Right cardiac atrium (tissue), 5 donors: ENCODE results near the gene THSD7B. TPM values are rescaled to one million over a fixed set of nuclear protein-coding genes. Genes with fewer than 3 reads are reported as not detected.
A peak's percentile ranks its signal among the peaks of the same experiment; 100 is the strongest.

Experiments used
- ATAC-seq, 2 donors: fragments of 200-7000 bp; cut with Tn5 transposase; one replicate each; pipeline versions ENCODE4 v1.8.0 to v1.9.1; 2020; ENCODE audit warnings: moderate library complexity in 2 of 2, mild to moderate bottlenecking in 1 of 2
- DNase-seq, 3 donors: peaks; one replicate each; pipeline ENCODE4 v3.0.0-alpha.2; 2020
- H3K27ac ChIP-seq: one replicate; pipeline ENCODE4 v1.5.1; 2013; ENCODE audit warnings: mild to moderate bottlenecking, low read length, control low read depth, moderate library complexity
- H3K27me3 ChIP-seq: one replicate; pipeline ENCODE4 v1.6.1; 2013; ENCODE audit not compliant: control insufficient read depth, insufficient read depth
- H3K4me1 ChIP-seq: one replicate; pipeline ENCODE4 v1.6.1; 2013; ENCODE audit warnings: low read length; ENCODE audit not compliant: control insufficient read depth, insufficient read depth
- H3K4me3 ChIP-seq: one replicate; pipeline ENCODE4 v1.5.1; 2013; ENCODE audit warnings: low read length, control low read depth
- H3K9me3 ChIP-seq: one replicate; pipeline ENCODE4 v1.6.1; 2013; ENCODE audit warnings: low read length; ENCODE audit not compliant: control insufficient read depth
- WGBS: extraction: QIAGEN DNeasy Blood & Tissue Kit; methylation state at CpG from one replicate; pipeline ENCODE4 v1.1.7; 2013; 5-methylcytosine and 5-hydroxymethylcytosine counted together
- intact Hi-C, 4 donors: fragments of 100-400 bp; cut with DNase I; formaldehyde crosslinking; loops; one replicate each; pipeline versions ENCODE4 v1.11.0 to v1.14.0; 2022 to 2023
- polyA plus RNA-seq: library from polyadenylated mRNA; stranded (reverse); fragments of 200-250 nt; gene quantifications from one replicate; pipeline ENCODE4 v1.2.3, GENCODE V29; 2013
- total RNA-seq, 4 donors: library from RNA; stranded (reverse); fragmentation: NEBNext Ultra II Directional; extraction: Animal tissue kit (Norgen Biotek cat#: 25700); gene quantifications; one replicate each; pipeline ENCODE4 v1.2.1, GENCODE V29; 2021
- donor health status: healthy with polysubstance abuse.
- donor health status: DM: no; HTN: yes; CAD: no.
- donor health status: DM: no; HTN: no; CAD: no.
- donor health status: DM: no; HTN: yes; CAD: no; lungs with severe emphysema.
- donor health status: DM: yes; HTN: yes; CAD: no.

Gene THSD7B
- total and polyA plus RNA-seq, 5 donors, result 0.14 to 0.76 (median 0.19) TPM

DNA sequence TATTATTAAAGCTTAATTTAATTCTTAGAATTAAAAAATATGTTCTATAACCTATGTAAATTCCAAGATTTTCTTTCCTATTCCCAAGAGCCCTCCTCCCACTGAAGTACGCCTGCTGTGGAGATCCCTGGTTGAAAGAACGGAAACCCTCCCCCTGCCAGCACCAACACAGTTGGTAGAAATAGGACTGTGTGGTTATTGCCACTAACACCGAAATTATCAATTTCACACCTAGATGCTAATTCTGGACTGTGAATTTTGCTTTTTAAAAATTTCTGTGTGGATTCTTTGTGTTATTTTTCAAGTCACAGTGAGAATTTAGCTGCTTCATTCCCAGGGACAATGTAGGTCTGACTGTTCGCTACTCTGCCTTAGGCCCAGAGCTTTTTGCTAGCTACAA is 893.1 kb downstream of the THSD7B start:
- 84% methylated on average over 4 of the region's 4 CpGs for WGBS
- intact Hi-C loops, result no loop called here
- Histone ChIP-seq H3K27ac (no peak overlapping the region), H3K4me3 (no peak overlapping the region), H3K27me3 (no peaks in the 10 kb centered on the region), H3K9me3 (no peaks in the 10 kb centered on the region), H3K4me1 (no peaks in the 10 kb centered on the region)
- ATAC-seq (no peak), DNase-seq (no peak)

DNA sequence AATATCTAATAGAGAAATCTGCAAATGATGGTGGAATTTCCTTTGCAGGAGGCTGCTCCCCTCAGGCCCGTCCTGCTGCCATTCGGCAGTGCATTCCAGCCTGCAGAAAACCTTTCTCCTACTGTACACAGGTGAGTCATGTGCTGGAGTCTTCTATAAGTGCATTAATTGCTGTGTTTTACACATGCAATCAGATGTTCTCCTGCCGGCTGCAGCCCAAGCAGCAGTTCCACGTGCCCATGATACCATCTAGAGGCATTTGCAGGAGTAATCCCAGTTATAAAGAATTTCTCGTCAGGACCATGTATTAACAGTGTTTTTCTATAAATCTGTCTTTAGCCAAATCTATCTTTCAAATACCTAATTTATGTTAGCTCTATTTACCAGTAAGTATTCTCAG is 894.3 kb downstream of the THSD7B start:
- Histone ChIP-seq H3K27ac (no peak overlapping the region), H3K4me3 (no peak overlapping the region), H3K4me1 (no peaks in the 10 kb centered on the region), H3K27me3 (no peaks in the 10 kb centered on the region), H3K9me3 (no peaks in the 10 kb centered on the region)
- 63% methylated on average over 5 of the region's 5 CpGs for WGBS
- intact Hi-C loops, result no loop called here
- DNase-seq, result peak in 2 of 3 donors; percentile 9 to 33
- ATAC-seq, result no peak

DNA sequence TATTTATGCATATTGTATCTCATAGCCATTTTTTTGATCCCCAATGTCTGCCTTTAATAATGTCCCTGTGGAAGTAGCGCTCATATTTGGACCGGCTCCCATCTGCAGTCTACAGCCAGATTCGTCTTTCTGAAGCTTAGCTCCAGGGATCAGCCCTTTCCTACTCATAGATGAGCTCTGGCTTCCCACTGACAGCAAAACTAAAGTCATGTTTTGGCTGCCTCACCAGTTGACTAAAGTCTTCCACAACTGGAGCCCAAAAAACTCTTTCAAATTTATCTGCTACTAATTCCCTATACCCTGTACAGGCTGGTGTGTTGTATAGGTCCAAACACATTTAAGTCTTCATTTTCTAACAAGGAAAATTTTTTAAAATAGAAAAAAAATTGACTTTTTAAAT is 904.8 kb downstream of the THSD7B start:
- Histone ChIP-seq H3K27ac (no peak overlapping the region), H3K4me3 (no peak overlapping the region), H3K27me3 (no peaks in the 10 kb centered on the region), H3K4me1 (peaks cover 2% of the 10 kb centered on the region), H3K9me3 (no peaks in the 10 kb centered on the region)
- intact Hi-C loops, result no loop called here
- 71% methylated on average over 3 of the region's 3 CpGs for WGBS
- no peak for ATAC-seq
- DNase-seq, result no peak

DNA sequence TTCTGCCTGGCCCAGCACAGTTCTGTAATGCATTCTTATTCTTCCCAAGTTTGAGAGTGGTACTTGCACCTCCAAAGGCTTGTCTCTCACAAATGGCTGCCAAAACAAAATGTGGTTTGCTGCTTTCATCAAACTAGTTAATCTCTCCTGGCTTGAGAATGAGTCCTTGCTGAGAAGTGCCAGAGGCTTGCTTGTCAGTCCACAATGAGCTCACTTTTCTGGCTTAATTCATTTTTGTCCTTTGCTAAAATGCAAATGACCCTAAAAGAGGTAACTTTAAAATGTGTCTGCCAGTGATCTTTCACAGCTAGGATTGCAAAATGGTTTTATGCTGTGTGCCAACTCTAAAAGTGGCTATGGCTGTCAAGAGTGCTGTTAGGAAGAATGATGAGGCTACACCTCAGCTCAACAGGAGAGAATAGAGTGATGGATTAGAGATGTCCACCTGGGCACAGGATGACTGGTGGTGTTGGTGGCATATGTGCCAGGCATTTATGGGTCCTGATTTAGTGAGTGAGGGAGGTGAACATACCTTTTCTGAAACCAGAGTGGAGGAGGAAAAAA is 907.7 kb downstream of the THSD7B start:
- ATAC-seq (peak in 1 of 2 donors; percentile 87), DNase-seq (no peak)
- Histone ChIP-seq H3K4me3 (no peak overlapping the region), H3K27ac (no peak overlapping the region), H3K9me3 (no peaks in the 10 kb centered on the region), H3K4me1 (peaks cover 2% of the 10 kb centered on the region), H3K27me3 (no peaks in the 10 kb centered on the region)
- intact Hi-C loops, result no loop called here

DNA sequence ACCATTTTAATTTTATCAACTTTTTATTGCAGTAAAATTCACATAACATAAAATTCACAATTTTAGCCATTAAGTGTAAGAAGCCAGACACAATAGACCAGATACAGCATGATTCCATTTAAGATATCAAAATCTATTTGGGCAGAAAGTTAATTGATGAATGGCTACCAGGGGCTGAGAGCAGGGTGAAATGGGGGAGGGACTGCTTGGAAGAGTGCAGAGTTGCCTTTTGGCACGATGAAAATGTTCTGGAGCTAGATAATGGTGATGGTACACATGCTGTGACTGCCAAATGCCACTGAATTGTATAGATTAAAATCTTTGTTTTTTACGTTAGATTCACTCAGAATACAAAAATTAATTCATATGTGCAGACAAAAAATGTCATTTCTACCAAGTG is 909.6 kb downstream of the THSD7B start:
- DNase-seq, result no peak
- Histone ChIP-seq H3K27me3 (no peaks in the 10 kb centered on the region), H3K4me3 (no peak overlapping the region), H3K9me3 (no peaks in the 10 kb centered on the region), H3K4me1 (peaks cover 2% of the 10 kb centered on the region), H3K27ac (no peak overlapping the region)
- intact Hi-C loops, result no loop called here
- no peak for ATAC-seq
- WGBS, result 52% methylated on average over 2 of the region's 2 CpGs

DNA sequence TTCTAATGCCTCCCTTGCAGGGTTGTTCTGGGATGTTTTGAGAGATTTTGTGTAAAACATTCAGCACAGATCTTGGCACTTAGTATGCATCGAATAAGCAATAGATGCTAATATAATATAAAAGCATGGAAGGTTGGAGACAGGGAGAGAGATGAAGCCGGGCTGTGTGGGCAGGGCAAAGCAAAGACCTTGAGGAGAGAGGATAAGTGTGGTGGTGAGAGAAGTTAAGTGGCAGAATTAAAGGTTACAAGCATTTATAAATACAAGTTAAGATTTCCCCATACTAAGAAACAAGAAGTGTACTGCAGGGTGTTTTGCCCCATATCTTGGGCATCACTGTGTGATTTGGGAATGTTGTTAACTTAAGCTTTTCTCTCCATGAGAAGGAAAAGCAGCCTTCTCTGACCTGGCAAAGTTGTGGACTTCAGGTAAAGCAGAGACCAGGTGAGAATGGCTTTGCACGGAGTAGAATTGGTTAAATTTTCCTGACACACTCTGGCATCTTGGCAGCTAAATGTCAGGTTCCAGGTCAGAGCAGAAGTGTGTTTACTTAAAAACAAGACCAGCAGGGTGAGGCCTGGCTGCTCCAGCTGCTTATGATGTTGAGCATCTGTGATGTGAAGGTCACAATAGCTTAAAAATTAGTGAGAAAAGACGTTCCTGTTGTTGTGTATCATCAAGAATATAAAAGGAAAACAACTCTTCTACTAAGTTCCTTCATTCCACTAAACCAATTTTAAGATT is 910.4 kb downstream of the THSD7B start:
- no peaks in the 10 kb centered on the region for H3K9me3 ChIP-seq
- no peak overlapping the region for H3K27ac ChIP-seq
- ATAC-seq (no peak), DNase-seq (no peak)
- H3K27me3 ChIP-seq, result no peaks in the 10 kb centered on the region
- WGBS, result 75% methylated on average over 4 of the region's 4 CpGs
- H3K4me3 ChIP-seq, result no peak overlapping the region
- peaks cover 2% of the 10 kb centered on the region for H3K4me1 ChIP-seq
- intact Hi-C loops, result no loop called here

DNA sequence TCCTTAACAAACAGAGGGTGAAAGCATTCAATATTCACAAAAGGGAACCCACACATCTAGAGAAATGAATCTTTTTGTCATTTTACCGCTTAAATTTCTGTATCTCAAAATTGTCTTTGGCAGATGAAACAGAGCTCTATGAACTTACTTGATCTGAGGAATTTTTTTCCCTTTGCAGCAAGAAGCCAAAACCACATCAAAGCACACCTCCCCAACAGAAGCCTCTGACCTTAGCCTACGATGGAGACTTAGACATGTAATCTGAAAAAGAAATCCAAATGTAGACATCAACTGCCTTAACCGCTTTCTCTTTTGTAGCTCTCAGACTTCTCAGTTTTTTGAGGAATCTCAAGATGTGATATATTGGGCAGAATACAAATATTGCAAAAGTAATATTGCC is 911.0 kb downstream of the THSD7B start:
- intact Hi-C loops, result no loop called here
- ATAC-seq, result no peak

DNA sequence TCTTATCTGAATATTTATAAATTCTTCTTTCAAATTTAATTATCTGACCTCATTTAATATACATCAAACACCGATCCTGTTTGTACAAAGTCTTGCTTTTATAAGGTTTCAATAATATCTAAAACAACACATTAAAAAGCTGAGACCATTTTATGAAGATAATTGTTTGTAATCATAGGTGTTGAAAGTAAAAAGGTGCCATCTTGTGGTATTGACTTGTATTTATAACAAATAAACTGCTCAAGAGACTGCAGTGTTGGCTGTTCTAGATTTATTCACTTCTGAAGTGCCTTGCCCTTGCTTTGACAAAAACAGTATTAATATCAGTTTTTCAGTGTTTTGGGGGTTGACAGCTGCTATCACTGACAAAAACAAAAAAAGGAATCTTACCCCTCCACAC is 912.1 kb downstream of the THSD7B start:
- DNase-seq, result no peak
- WGBS, result 66% methylated on average over 1 of the region's 1 CpG
- intact Hi-C loops, result no loop called here
- H3K27me3 ChIP-seq, result no peaks in the 10 kb centered on the region
- H3K4me3 ChIP-seq, result no peak overlapping the region
- no peak for ATAC-seq
- no peak overlapping the region for H3K27ac ChIP-seq
- peaks cover 2% of the 10 kb centered on the region for H3K4me1 ChIP-seq
- H3K9me3 ChIP-seq, result no peaks in the 10 kb centered on the region

More for the DNA sequence above, 911.0 kb downstream of the THSD7B start:
- H3K4me3 ChIP-seq, result no peak overlapping the region
- no peaks in the 10 kb centered on the region for H3K27me3 ChIP-seq
- peaks cover 2% of the 10 kb centered on the region for H3K4me1 ChIP-seq
- no peak overlapping the region for H3K27ac ChIP-seq
- 83% methylated on average over 3 of the region's 3 CpGs for WGBS
- H3K9me3 ChIP-seq, result no peaks in the 10 kb centered on the region
- no peak for DNase-seq

DNA sequence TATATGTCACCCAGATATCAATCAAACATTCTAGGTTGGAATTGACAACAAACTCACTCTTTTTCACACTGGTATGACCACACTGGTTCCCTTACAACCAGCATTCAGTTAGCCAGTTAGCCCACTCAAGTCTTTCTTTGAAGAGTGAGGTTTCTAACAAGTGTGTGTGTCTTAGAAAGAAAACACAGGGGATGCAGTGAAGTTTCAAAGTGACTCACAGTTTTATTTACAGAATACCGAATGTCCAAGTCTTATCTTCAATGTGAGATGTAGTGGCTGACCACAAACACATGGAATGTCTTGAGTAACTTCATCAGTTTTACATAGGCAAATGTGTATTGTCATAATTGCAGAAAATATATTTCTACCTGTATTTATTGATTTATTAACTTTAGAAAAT is 924.2 kb downstream of the THSD7B start:
- Histone ChIP-seq H3K9me3 (no peaks in the 10 kb centered on the region), H3K27ac (no peak overlapping the region), H3K4me1 (no peaks in the 10 kb centered on the region), H3K27me3 (no peaks in the 10 kb centered on the region), H3K4me3 (no peak overlapping the region)
- DNase-seq, result no peak
- no peak for ATAC-seq
- WGBS, result 61% methylated on average over 1 of the region's 1 CpG
- intact Hi-C loops, result no loop called here

DNA sequence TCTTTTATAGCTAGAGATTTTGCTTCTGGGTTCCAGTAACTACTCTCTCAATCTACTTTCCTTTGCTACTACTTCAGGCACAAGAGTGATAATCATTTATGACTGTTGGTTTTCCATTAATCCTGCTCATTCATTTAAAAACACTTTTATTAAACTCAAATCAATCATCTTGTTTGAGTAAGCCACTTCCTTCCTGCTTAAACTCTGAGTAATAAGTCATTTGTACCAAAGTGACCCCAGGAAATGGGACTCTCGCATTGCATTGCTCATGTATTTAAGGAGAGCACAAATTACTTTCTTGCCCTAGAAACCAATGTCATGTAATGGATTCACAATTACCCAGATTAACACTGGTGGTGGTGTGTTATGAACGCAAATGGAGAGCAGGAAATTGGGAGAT is 928.2 kb downstream of the THSD7B start:
- H3K9me3 ChIP-seq, result no peaks in the 10 kb centered on the region

DNA sequence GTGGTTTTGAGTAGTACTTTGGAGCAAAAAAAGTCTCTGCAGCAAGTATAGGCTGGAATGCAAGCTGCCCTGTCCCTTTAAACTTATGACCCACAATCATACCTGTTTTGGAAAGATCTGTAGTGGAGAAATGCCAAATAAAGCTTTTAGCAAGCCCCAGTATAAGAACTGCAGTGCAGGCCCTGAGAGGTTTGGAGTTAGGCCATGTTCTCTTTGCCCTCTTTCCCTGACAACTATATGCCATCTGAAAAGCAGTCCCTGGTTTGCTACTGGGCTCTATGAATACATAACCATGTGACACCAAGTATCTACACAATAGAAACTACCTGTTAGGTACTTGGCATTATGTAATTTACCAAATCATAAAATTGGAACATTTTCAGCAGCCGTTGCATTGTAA is 931.6 kb downstream of the THSD7B start:
- no peaks in the 10 kb centered on the region for H3K9me3 ChIP-seq
- intact Hi-C loops, result no loop called here
- no peaks in the 10 kb centered on the region for H3K27me3 ChIP-seq
- no peaks in the 10 kb centered on the region for H3K4me1 ChIP-seq
- ATAC-seq (no peak), DNase-seq (no peak)
- 82% methylated on average over 1 of the region's 1 CpG for WGBS
- no peak overlapping the region for H3K4me3 ChIP-seq
- H3K27ac ChIP-seq, result no peak overlapping the region

More for the DNA sequence above, 928.2 kb downstream of the THSD7B start:
- Histone ChIP-seq H3K27ac (no peak overlapping the region), H3K4me1 (no peaks in the 10 kb centered on the region), H3K27me3 (no peaks in the 10 kb centered on the region), H3K4me3 (no peak overlapping the region)
- ATAC-seq, result no peak
- DNase-seq, result no peak
- intact Hi-C loops, result no loop called here
- 29% methylated on average over 2 of the region's 2 CpGs for WGBS
